H9 (cell line): Measurements from ENCODE around the gene IL13RA2. TPM values are rescaled to one million over a fixed set of nuclear protein-coding genes. Genes with fewer than 3 reads are reported as not detected.

Source experiments
- DNase-seq: peaks from one replicate; pipeline ENCODE4 v3.0.0-alpha.2; 2017
- H2AFZ ChIP-seq: one replicate; pipeline ENCODE4 v1.6.1; 2013; ENCODE audit warnings: mild to moderate bottlenecking, low read length, control low read depth, moderate library complexity
- H2AK5ac ChIP-seq: 2 replicates; pipeline ENCODE4 v1.6.1; 2013; ENCODE audit warnings: low read length, control low read depth, mixed read lengths; ENCODE audit not compliant: insufficient read length
- H2BK120ac ChIP-seq: one replicate; pipeline ENCODE4 v1.6.1; 2013; ENCODE audit warnings: low read depth, mild to moderate bottlenecking, low read length, control low read depth, inconsistent platforms; ENCODE audit not compliant: poor library complexity, severe bottlenecking
- H2BK12ac ChIP-seq: 2 replicates; pipeline ENCODE4 v1.6.1; 2013; ENCODE audit warnings: low read length, control low read depth, mixed read lengths, low read depth; ENCODE audit not compliant: insufficient read length
- H2BK15ac ChIP-seq: 2 replicates; pipeline ENCODE4 v1.6.1; 2013; ENCODE audit warnings: low read depth, low read length, control low read depth
- H2BK20ac ChIP-seq: one replicate; pipeline ENCODE4 v1.6.1; 2013; ENCODE audit warnings: low read depth, mild to moderate bottlenecking, low read length, control low read depth, inconsistent platforms; ENCODE audit not compliant: poor library complexity, severe bottlenecking
- H2BK5ac ChIP-seq: 2 replicates; pipeline ENCODE4 v1.6.1; 2013; ENCODE audit warnings: low read length, control low read depth, mixed read lengths; ENCODE audit not compliant: insufficient read length
- H3K14ac ChIP-seq: 2 replicates; pipeline ENCODE4 v1.6.1; 2013; ENCODE audit warnings: low read length, control low read depth; ENCODE audit not compliant: insufficient read depth
- H3K18ac ChIP-seq: 2 replicates; pipeline ENCODE4 v1.6.1; 2013; ENCODE audit warnings: low read depth, mild to moderate bottlenecking, mixed read lengths, low read length, control low read depth; ENCODE audit not compliant: insufficient read length
- H3K23ac ChIP-seq: 2 replicates; pipeline ENCODE4 v1.6.1; 2013; ENCODE audit warnings: low read length, control low read depth, mixed read lengths, low read depth; ENCODE audit not compliant: insufficient read length
- H3K23me2 ChIP-seq: 2 replicates; pipeline ENCODE4 v1.6.1; 2013; ENCODE audit warnings: low read depth, mild to moderate bottlenecking, mixed read lengths, low read length, control low read depth; ENCODE audit not compliant: insufficient read length, poor library complexity, severe bottlenecking
- H3K27ac ChIP-seq: 2 replicates; pipeline ENCODE4 v1.5.1; 2013; ENCODE audit warnings: low read length, control low read depth, mixed read lengths, low read depth; ENCODE audit not compliant: insufficient read length
- H3K27me3 ChIP-seq: 2 replicates; pipeline ENCODE4 v1.6.1; 2013; ENCODE audit warnings: low read length, control low read depth, inconsistent platforms; ENCODE audit not compliant: insufficient read depth
- H3K4ac ChIP-seq: 2 replicates; pipeline ENCODE4 v1.6.1; 2013; ENCODE audit warnings: low read depth, mild to moderate bottlenecking, control low read depth, inconsistent platforms, low read length, moderate library complexity
- H3K4me1 ChIP-seq: 2 replicates; pipeline ENCODE4 v1.6.1; 2013; ENCODE audit warnings: low read length, control low read depth, inconsistent platforms; ENCODE audit not compliant: insufficient read depth
- H3K4me2 ChIP-seq: 2 replicates; pipeline ENCODE4 v1.6.1; 2013; ENCODE audit warnings: low read length, control low read depth, mixed read lengths; ENCODE audit not compliant: insufficient read length, insufficient read depth
- H3K56ac ChIP-seq: 2 replicates; pipeline ENCODE4 v1.6.1; 2013; ENCODE audit warnings: low read depth, mild to moderate bottlenecking, mixed read lengths, low read length, control low read depth; ENCODE audit not compliant: insufficient read length
- H3K79me1 ChIP-seq: 2 replicates; pipeline ENCODE4 v1.6.1; 2013; ENCODE audit warnings: low read depth, mild to moderate bottlenecking, moderate library complexity, low read length, control low read depth, inconsistent platforms; ENCODE audit not compliant: insufficient read depth, poor library complexity, severe bottlenecking
- H3K79me2 ChIP-seq: 2 replicates; pipeline ENCODE4 v1.6.1; 2013; ENCODE audit warnings: low read length, control low read depth, inconsistent platforms; ENCODE audit not compliant: insufficient read depth
- H3K9ac ChIP-seq: 2 replicates; pipeline ENCODE4 v1.6.1; 2013; ENCODE audit warnings: low read length, control low read depth, mixed read lengths; ENCODE audit not compliant: insufficient read length; ENCODE audit errors: extremely low read depth
- H3K9me3 ChIP-seq: one replicate; pipeline ENCODE4 v1.6.1; 2013; ENCODE audit warnings: low read depth, low read length, inconsistent platforms; ENCODE audit not compliant: control insufficient read depth
- H3T11ph ChIP-seq: one replicate; pipeline ENCODE4 v1.6.1; 2013; ENCODE audit warnings: mild to moderate bottlenecking, low read length, control low read depth, inconsistent platforms
- H4K20me1 ChIP-seq: one replicate; pipeline ENCODE4 v1.6.1; 2013; ENCODE audit not compliant: control insufficient read depth, insufficient read length, insufficient read depth
- H4K5ac ChIP-seq: 2 replicates; pipeline ENCODE4 v1.6.1; 2013; ENCODE audit warnings: low read depth, mild to moderate bottlenecking, mixed read lengths, low read length, control low read depth; ENCODE audit not compliant: insufficient read length
- H4K8ac ChIP-seq: replicated peaks from 2 replicates; pipeline ENCODE4 v1.6.1; 2013; ENCODE audit warnings: low read length, control low read depth, mixed read lengths, low read depth; ENCODE audit not compliant: insufficient read length
- H4K91ac ChIP-seq: 2 replicates; pipeline ENCODE4 v1.6.1; 2013; ENCODE audit warnings: low read depth, mild to moderate bottlenecking, moderate library complexity, mixed read lengths, low read length, control low read depth; ENCODE audit not compliant: insufficient read length
- H3K27ac Mint-ChIP-seq, 3 experiments: 2 replicates in 2 of 3; 3 replicates in 1 of 3; pipeline ENCODE4 v1.8.0; 2020 to 2021; ENCODE audit warnings: mixed read lengths in 3 of 3, mild to moderate bottlenecking in 1 of 3, moderate library complexity in 1 of 3
- H3K27me3 Mint-ChIP-seq: 2 replicates; pipeline ENCODE4 v1.8.0; 2021; ENCODE audit warnings: low read depth, mild to moderate bottlenecking, moderate library complexity, mixed read lengths
- H3K36me3 Mint-ChIP-seq, 3 experiments: 2 replicates in 2 of 3; 3 replicates in 1 of 3; pipeline ENCODE4 v1.8.0; 2020 to 2021; ENCODE audit warnings: low read depth in 3 of 3, mixed read lengths in 3 of 3; ENCODE audit not compliant: insufficient read depth in 1 of 3
- H3K4me1 Mint-ChIP-seq, 2 experiments: 2 replicates each; pipeline ENCODE4 v1.8.0; 2020; ENCODE audit warnings: mixed read lengths in 2 of 2
- H3K4me3 Mint-ChIP-seq, 2 experiments: 2 replicates in 1 of 2; 3 replicates in 1 of 2; pipeline ENCODE4 v1.8.0; 2020 to 2021; ENCODE audit warnings: mild to moderate bottlenecking in 2 of 2, mixed read lengths in 2 of 2, moderate library complexity in 1 of 2
- H3K9me3 Mint-ChIP-seq, 2 experiments: 2 replicates in 1 of 2; 3 replicates in 1 of 2; pipeline ENCODE4 v1.8.0; 2020; ENCODE audit warnings: mild to moderate bottlenecking in 2 of 2, mixed read lengths in 2 of 2, moderate library complexity in 1 of 2
- WGBS: extraction: QIAGEN DNeasy Blood & Tissue Kit; methylation state at CpG from one replicate; pipeline ENCODE4 v1.1.7; 2013; ENCODE audit warnings: missing lambda C conversion rate, low lambda C conversion rate, mixed read lengths; ENCODE audit not compliant: insufficient read length; ENCODE audit errors: extremely low coverage; 5-methylcytosine and 5-hydroxymethylcytosine counted together
- total RNA-seq: library from RNA; stranded (reverse); gene quantifications from 2 replicates; pipeline ENCODE4 v1.2.1, GENCODE V29; 2021
- TF ChIP-seq, protein P1 (sequence below): fragments of 200-600 bp; sonication (generic); conservative IDR thresholded peaks from 3 replicates; pipeline ENCODE4 v1.8.0; 2021; ENCODE audit warnings: antibody characterized with exemption, mild to moderate bottlenecking

The IL13RA2 gene
- total RNA-seq, 1 experiment from 2014 or later = not detected

DNA sequence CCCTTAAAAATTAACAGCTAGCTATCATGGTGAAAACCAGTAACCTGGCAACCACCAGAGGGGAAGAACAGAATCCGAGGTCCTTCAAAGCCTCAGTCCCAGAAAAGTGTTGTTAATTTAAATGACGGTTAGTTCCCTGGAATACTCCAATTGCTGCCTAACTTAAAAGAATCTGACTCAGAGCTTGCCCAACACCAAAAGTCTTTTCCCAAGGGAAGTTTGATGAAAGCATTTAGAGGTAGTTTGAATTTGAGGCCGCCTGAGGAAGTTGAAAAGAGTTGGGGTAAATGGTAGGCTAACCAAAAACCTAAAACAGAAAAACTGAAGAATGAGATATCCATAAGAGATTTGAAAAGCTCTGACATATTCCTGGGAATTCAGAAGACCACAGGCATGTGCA, 46.6 kb downstream of the IL13RA2 start:
- DNase-seq = no peak
- H3K36me3 Mint-ChIP-seq = no peaks in the 10 kb centered on the region

More for the DNA sequence above, 46.6 kb downstream of the IL13RA2 start:
- Histone ChIP-seq H3K4ac (no peak overlapping the region), H3K27me3 (no peaks in the 10 kb centered on the region), H2BK12ac (no peak overlapping the region), H3K23me2 (no peaks in the 10 kb centered on the region), H3K27ac (no peak overlapping the region), H2AFZ (no peak overlapping the region), H2BK20ac (no peak overlapping the region), H3K4me1 (no peaks in the 10 kb centered on the region), H3K23ac (no peak overlapping the region), H3K9me3 (no peaks in the 10 kb centered on the region), H3K79me2 (no peaks in the 10 kb centered on the region), H2AK5ac (no peak overlapping the region), H2BK15ac (no peak overlapping the region), H4K5ac (no peak overlapping the region), H2BK5ac (no peak overlapping the region), H3K14ac (no peak overlapping the region), H2BK120ac (no peak overlapping the region), H3T11ph (no peak overlapping the region), H3K18ac (no peak overlapping the region), H3K4me2 (no peak overlapping the region), H4K20me1 (no peaks in the 10 kb centered on the region), H4K91ac (no peak overlapping the region), H4K8ac (no peak overlapping the region), H3K56ac (no peak overlapping the region), H3K79me1 (no peaks in the 10 kb centered on the region), H3K9ac (no peak overlapping the region)
- no peaks in the 10 kb centered on the region for H3K9me3 Mint-ChIP-seq
- peaks cover 2 to 3% of the 10 kb centered on the region in 2 experiments; a peak in 1 of 4 replicates for H3K4me1 Mint-ChIP-seq
- TF ChIP-seq, protein P1, sequence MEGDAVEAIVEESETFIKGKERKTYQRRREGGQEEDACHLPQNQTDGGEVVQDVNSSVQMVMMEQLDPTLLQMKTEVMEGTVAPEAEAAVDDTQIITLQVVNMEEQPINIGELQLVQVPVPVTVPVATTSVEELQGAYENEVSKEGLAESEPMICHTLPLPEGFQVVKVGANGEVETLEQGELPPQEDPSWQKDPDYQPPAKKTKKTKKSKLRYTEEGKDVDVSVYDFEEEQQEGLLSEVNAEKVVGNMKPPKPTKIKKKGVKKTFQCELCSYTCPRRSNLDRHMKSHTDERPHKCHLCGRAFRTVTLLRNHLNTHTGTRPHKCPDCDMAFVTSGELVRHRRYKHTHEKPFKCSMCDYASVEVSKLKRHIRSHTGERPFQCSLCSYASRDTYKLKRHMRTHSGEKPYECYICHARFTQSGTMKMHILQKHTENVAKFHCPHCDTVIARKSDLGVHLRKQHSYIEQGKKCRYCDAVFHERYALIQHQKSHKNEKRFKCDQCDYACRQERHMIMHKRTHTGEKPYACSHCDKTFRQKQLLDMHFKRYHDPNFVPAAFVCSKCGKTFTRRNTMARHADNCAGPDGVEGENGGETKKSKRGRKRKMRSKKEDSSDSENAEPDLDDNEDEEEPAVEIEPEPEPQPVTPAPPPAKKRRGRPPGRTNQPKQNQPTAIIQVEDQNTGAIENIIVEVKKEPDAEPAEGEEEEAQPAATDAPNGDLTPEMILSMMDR = no peak
- H3K4me3 Mint-ChIP-seq = no peak overlapping the region
- H3K27ac Mint-ChIP-seq = no peak overlapping the region
- no CpG with 5 or more reads among the region's 3 CpGs for WGBS
- H3K27me3 Mint-ChIP-seq = peaks cover 2% of the 10 kb centered on the region; the same call in 1 of the 2 replicates
